Skeletal muscle satellite cell (primary cell): ENCODE measurements around the gene LCN2. TPM values are rescaled to one million over a fixed set of nuclear protein-coding genes. Genes with fewer than 3 reads are reported as not detected.

Source experiments
- H3K27me3 ChIP-seq: 2 replicates; pipeline ENCODE4 v1.7.0; 2013; ENCODE audit warnings: low read length; ENCODE audit not compliant: control insufficient read depth, insufficient read depth
- H3K36me3 ChIP-seq: 2 replicates; pipeline ENCODE4 v1.7.0; 2013; ENCODE audit warnings: mild to moderate bottlenecking, control low read depth, low read length; ENCODE audit not compliant: insufficient read depth
- H3K4me1 ChIP-seq: 2 replicates; pipeline ENCODE4 v1.7.0; 2013; ENCODE audit warnings: low read length; ENCODE audit not compliant: control insufficient read depth, insufficient read depth
- H3K4me2 ChIP-seq: 2 replicates; pipeline ENCODE4 v1.7.0; 2013; ENCODE audit warnings: mild to moderate bottlenecking, low read length
- H3K4me3 ChIP-seq: 2 replicates; pipeline ENCODE4 v1.7.0; 2013; ENCODE audit warnings: low read length
- H3K9ac ChIP-seq: 2 replicates; pipeline ENCODE4 v1.7.0; 2013; ENCODE audit warnings: mild to moderate bottlenecking, low read depth, low read length, moderate library complexity
- H3K9me3 ChIP-seq: replicated peaks from 2 replicates; pipeline ENCODE4 v1.7.0; 2013; ENCODE audit warnings: mild to moderate bottlenecking, control low read depth, low read length
- total RNA-seq: library from RNA; depleted of rRNA; stranded (reverse); fragments of >200 nt; gene quantifications from 2 replicates; pipeline ENCODE4 v1.2.3, GENCODE V29; 2012; rRNA removed

LCN2 gene
- not detected in 2 replicates for total RNA-seq

GRCh38 chr9:128149001-128149701 is at the start of gene LCN2:
Gene LCN2 (plus strand): TSS chr9:128149453. CDS start chr9:128149526, 73 bp downstream.
- Histone ChIP-seq H3K9me3 (no peaks in the 10 kb centered on the region), H3K4me3 (no peak within 1 kb of the TSS), H3K36me3 (no peaks in the 10 kb centered on the region), H3K4me1 (peaks cover 6% of the 10 kb centered on the region), H3K4me2 (no peak within 1 kb of the TSS), H3K9ac (no peak within 1 kb of the TSS), H3K27me3 (peaks cover 13% of the 10 kb centered on the region)

DNA sequence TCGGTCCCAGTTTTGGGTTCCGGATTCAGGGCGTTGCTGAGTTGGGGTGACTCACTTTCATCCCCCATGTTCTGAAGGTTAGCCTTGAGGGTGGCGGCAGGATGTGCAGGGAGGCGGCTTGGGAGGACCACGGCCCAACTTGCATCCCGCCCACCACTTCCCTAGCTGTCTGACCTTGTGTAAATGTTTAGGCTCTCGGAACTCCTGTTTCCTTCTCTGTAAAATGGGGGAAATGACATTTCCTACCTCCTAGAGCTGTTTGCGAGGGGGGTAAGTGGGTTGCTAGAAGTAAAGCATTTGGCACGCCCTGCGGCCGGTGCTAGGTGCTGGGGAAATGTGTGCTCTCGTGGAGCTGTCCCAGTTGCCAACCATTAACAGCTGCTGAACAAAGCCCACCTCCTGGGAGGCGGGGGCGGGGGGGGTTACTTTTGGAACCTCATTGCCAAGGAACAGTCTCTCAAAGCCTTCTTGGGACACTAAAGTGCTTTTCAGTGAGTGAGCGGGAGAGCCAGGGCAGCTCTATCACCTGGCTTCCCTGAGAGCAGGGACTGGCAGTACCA is 49.2 kb upstream of the LCN2 start:
- Histone ChIP-seq H3K4me1 (peaks cover 70% of the 10 kb centered on the region), H3K9ac (peak overlapping the region; percentile 90), H3K4me2 (peak overlapping the region; percentile 96), H3K36me3 (peaks cover 38% of the 10 kb centered on the region), H3K9me3 (no peaks in the 10 kb centered on the region), H3K27me3 (no peaks in the 10 kb centered on the region), H3K4me3 (peak overlapping the region; percentile 75)

GRCh38 chr9:128100581-128100980 is 48.7 kb upstream of the LCN2 start:
- Histone ChIP-seq H3K4me3 (peak overlapping the region; percentile 75), H3K4me2 (peak overlapping the region; percentile 96), H3K9me3 (no peaks in the 10 kb centered on the region), H3K27me3 (no peaks in the 10 kb centered on the region), H3K4me1 (peaks cover 67% of the 10 kb centered on the region), H3K9ac (peak overlapping the region; percentile 90), H3K36me3 (peaks cover 41% of the 10 kb centered on the region)

DNA sequence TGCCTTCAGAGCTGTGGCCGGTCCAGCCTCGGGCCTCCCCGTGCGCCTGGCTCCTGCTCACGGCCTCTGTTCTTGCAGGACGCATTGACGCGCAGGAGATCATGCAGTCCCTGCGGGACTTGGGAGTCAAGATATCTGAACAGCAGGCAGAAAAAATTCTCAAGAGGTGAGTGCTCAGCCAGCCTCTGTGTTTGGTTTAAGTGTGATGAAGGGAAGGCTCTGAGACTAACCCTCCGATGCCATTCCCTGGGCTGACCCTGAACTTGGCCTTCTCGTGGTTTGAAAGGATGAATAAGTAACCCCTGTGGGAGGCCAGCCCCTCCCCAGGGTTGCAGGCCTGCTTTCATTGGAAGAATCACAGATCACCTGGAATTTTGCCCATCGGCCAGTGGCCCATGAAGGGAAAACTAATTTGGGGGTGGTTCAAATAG is 48.0 kb upstream of the LCN2 start:
- no peaks in the 10 kb centered on the region for H3K27me3 ChIP-seq
- H3K9ac ChIP-seq = peak overlapping the region; percentile 90
- no peaks in the 10 kb centered on the region for H3K9me3 ChIP-seq
- peaks cover 67% of the 10 kb centered on the region for H3K4me1 ChIP-seq
- peaks cover 48% of the 10 kb centered on the region for H3K36me3 ChIP-seq
- no peak overlapping the region for H3K4me3 ChIP-seq
- H3K4me2 ChIP-seq = peak overlapping the region; percentile 96

DNA sequence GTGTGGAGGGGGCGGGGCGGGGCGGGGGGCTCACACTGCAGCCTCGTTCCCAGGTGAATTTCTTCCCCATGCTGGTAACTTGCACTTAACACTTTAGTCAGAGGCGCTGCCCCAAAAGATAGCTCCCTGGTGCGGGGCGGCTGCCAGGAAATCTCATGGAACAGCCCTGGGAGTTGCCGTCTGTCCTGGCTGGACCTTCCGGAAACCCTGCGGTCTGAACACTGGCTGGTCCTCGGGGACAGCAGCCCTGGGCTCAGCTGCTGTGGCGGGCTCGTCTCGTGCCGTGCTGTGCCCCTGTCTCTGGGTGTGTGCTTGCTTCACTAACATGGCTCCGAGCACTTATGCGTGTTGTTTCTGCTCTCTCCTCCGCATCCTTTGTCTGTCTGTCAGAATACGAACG is 47.6 kb upstream of the LCN2 start:
- Histone ChIP-seq H3K4me2 (no peak overlapping the region), H3K4me3 (no peak overlapping the region), H3K9ac (no peak overlapping the region), H3K9me3 (no peaks in the 10 kb centered on the region), H3K4me1 (peaks cover 67% of the 10 kb centered on the region), H3K36me3 (peaks cover 52% of the 10 kb centered on the region), H3K27me3 (no peaks in the 10 kb centered on the region)

GRCh38 chr9:128102196-128102595 is 47.1 kb upstream of the LCN2 start:
- H3K9me3 ChIP-seq = no peaks in the 10 kb centered on the region
- H3K27me3 ChIP-seq = no peaks in the 10 kb centered on the region
- no peak overlapping the region for H3K4me2 ChIP-seq
- H3K36me3 ChIP-seq = peaks cover 58% of the 10 kb centered on the region
- no peak overlapping the region for H3K4me3 ChIP-seq
- no peak overlapping the region for H3K9ac ChIP-seq
- H3K4me1 ChIP-seq = peaks cover 66% of the 10 kb centered on the region

DNA sequence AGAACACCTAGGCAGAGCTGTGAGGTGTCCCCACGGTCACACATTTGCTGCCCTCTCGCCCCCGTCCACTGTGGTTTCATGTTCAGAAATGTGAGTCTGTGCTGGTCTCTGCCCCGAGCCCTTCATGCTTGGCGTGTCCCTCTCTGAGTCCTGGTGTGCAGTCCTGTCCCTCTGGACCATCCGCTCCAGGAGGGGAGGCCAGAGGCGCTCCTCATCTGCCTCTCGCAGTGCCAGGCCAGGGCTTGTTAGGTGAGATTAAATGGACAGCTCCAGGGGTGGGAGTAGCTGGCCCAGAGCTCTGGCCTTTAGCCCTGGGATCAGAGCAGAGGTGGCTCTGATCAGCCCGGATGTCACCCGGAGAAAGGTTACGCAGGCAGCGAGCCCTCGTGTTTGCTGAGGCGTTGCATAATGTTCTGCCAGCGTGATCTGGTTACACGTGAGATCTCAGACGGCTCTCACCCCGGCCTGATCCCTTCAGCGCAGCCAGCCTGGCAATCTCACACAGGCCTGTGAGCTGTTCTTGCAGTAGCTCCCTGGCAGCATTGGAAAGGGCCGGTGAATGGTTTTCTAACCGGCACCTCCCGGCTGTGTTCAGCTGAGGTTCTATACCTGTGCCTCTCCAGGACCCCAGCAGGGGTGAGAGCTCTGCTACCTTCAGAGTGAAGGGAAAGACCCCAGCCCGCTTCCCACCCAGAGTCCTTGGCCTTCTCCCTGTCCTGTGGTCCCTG is 46.2 kb upstream of the LCN2 start:
- no peaks in the 10 kb centered on the region for H3K9me3 ChIP-seq
- H3K27me3 ChIP-seq = no peaks in the 10 kb centered on the region
- peaks cover 58% of the 10 kb centered on the region for H3K4me1 ChIP-seq
- H3K4me2 ChIP-seq = no peak overlapping the region
- peaks cover 66% of the 10 kb centered on the region for H3K36me3 ChIP-seq
- no peak overlapping the region for H3K4me3 ChIP-seq
- H3K9ac ChIP-seq = no peak overlapping the region

- peaks cover 52% of the 10 kb centered on the region for H3K4me1 ChIP-seq
- H3K4me2 ChIP-seq = no peak overlapping the region
- H3K4me3 ChIP-seq = no peak overlapping the region
- H3K27me3 ChIP-seq = no peaks in the 10 kb centered on the region
- H3K9me3 ChIP-seq = no peaks in the 10 kb centered on the region
- H3K9ac ChIP-seq = no peak overlapping the region
- peaks cover 69% of the 10 kb centered on the region for H3K36me3 ChIP-seq
These were observed 45.7 kb upstream of the LCN2 start for GRCh38 chr9:128103589-128103962.

GRCh38 chr9:128104171-128104618 is 45.1 kb upstream of the LCN2 start:
- Histone ChIP-seq H3K9ac (no peak overlapping the region), H3K4me2 (no peak overlapping the region), H3K36me3 (peaks cover 69% of the 10 kb centered on the region), H3K27me3 (no peaks in the 10 kb centered on the region), H3K4me1 (peaks cover 46% of the 10 kb centered on the region), H3K9me3 (no peaks in the 10 kb centered on the region), H3K4me3 (no peak overlapping the region)

DNA sequence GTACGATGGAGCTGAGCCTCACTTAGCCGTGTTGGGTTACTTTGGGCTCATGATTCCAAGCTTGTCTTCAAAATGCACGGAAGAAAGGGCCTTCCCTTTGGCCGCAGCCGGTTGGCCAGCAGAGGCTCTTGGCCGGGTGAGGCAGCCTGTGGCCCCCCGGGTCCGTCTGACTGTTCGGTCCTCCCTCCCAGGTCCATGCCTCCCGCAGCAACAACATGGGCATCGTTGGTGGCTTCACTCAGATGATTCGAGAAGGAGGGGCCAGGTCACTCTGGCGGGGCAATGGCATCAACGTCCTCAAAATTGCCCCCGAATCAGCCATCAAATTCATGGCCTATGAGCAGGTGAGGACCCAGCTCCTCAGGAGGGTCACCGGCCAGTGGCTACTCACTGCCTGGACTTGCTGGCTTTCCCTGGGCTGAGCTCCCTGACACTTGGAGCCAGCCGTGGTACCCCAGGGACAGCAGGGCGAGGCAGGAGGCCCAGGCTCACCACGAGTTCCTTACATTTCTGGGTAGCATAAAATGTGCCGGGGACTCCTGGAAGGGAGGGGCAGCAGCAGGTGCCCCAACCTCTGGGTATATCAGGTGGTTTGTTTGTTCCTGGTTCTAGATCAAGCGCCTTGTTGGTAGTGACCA is 43.6 kb upstream of the LCN2 start:
- Histone ChIP-seq H3K4me2 (no peak overlapping the region), H3K36me3 (peaks cover 67% of the 10 kb centered on the region), H3K4me3 (no peak overlapping the region), H3K4me1 (peaks cover 31% of the 10 kb centered on the region), H3K27me3 (no peaks in the 10 kb centered on the region), H3K9ac (no peak overlapping the region), H3K9me3 (no peaks in the 10 kb centered on the region)

DNA sequence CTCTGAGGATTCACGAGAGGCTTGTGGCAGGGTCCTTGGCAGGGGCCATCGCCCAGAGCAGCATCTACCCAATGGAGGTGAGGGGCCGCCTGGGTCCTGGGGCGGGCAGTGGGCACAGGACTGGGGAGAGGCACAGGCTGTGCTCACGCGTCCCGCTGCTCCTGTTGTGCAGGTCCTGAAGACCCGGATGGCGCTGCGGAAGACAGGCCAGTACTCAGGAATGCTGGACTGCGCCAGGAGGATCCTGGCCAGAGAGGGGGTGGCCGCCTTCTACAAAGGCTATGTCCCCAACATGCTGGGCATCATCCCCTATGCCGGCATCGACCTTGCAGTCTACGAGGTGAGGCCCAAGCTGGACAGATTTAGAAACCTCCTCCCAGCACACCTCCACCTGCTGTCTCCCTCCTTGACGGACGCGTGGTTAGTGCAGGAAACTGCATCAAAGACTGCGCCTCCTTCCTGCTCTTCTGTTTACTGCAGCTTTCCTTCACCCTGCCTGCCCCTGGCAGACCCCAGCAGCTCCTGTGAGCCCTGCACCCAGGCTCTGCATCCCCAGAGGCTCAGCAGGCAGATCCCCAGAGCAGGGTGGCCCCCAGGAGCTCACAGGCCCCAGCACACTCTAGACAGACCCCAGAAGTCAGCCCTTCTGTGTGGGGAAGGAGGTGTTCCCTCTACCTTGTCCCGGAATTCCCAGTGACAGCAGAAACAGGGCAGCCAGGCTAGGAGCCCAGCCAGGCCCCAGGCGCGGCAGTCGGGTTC is 42.9 kb upstream of the LCN2 start:
- Histone ChIP-seq H3K4me1 (peaks cover 24% of the 10 kb centered on the region), H3K4me3 (no peak overlapping the region), H3K9me3 (no peaks in the 10 kb centered on the region), H3K4me2 (no peak overlapping the region), H3K9ac (no peak overlapping the region), H3K36me3 (peaks cover 60% of the 10 kb centered on the region), H3K27me3 (no peaks in the 10 kb centered on the region)
